K562 (cell line): Measurements from ENCODE around the gene DBNL. TPM values are rescaled to one million over a fixed set of nuclear protein-coding genes. Genes with fewer than 3 reads are reported as not detected.

Source experiments
- ATAC-seq: fragments of 200-7000 bp; cut with Tn5 transposase; 3 replicates; pipeline ENCODE4 v1.9.1; 2020; ENCODE audit warnings: moderate library complexity
- BruUV-seq: library from RNA; stranded (reverse); fragments of 400-500 nt; replicated peaks from 2 replicates; lab custom pipeline; 2021; lab: Mats Ljungman, UMichigan
- CTCF ChIA-PET: fragments of 300-600 bp; formaldehyde crosslinking; extraction: SDS; loops from one replicate; lab custom pipeline; 2021; ENCODE audit warnings: low intra/inter-chr PET ratio; lab: Yijun Ruan, JAX
- POLR2A ChIA-PET: fragments of 300-600, 350-650 bp; sonication (Branson Sonifier 250); formaldehyde crosslinking; extraction: SDS; loops from one replicate; lab custom pipeline; 2021; ENCODE audit warnings: antibody characterized with exemption, inconsistent platforms; lab: Yijun Ruan, JAX
- DNase-seq, 4 experiments: peaks; one replicate each; pipeline versions ENCODE4 v3.0.0 to v3.0.0-alpha.2; 2011 to 2018; ENCODE audit warnings: low spot score in 3 of 4, mixed read lengths in 3 of 4; ENCODE audit errors: extremely low read depth in 1 of 4
- FAIRE-seq: peaks from 2 replicates; lab custom pipeline; 2011; peaks lifted over from hg19 to GRCh38; lab: Jason Lieb, UNC
- H2AFZ ChIP-seq: 2 replicates; pipeline ENCODE4 v1.6.0; 2011; ENCODE audit warnings: low read depth, low read length, control low read depth, inconsistent platforms
- H3K27ac ChIP-seq: fragments of 200-600 bp; 3 replicates; pipeline ENCODE4 v1.8.0; 2011; ENCODE audit warnings: low read depth, mild to moderate bottlenecking, control low read depth, inconsistent platforms, low read length, moderate library complexity, mixed read lengths; ENCODE audit errors: extremely low read depth
- H3K27me3 ChIP-seq, 2 experiments: fragments of 300-600 bp in 1 of 2; 2 replicates in 1 of 2; 3 replicates in 1 of 2; pipeline versions ENCODE4 v1.6.0 to v1.8.0; 2011; ENCODE audit warnings: inconsistent platforms in 2 of 2, low read length in 2 of 2, mild to moderate bottlenecking in 1 of 2, mixed read lengths in 1 of 2, moderate library complexity in 1 of 2; ENCODE audit not compliant: control insufficient read depth in 2 of 2, insufficient read depth in 2 of 2
- H3K36me3 ChIP-seq: fragments of 300-600 bp; 3 replicates; pipeline ENCODE4 v1.8.0; 2011; ENCODE audit warnings: mild to moderate bottlenecking, low read length, inconsistent platforms; ENCODE audit not compliant: control insufficient read depth, insufficient read depth
- H3K4me1 ChIP-seq, 2 experiments: fragments of 200-600 bp in 1 of 2; replicated peaks in 1 of 2; 2 replicates in 1 of 2; 3 replicates in 1 of 2; pipeline versions ENCODE4 v1.5.1 to v1.8.0; 2011; ENCODE audit warnings: inconsistent platforms in 2 of 2, low read length in 2 of 2, mild to moderate bottlenecking in 1 of 2, mixed read lengths in 1 of 2, moderate library complexity in 1 of 2; ENCODE audit not compliant: control insufficient read depth in 2 of 2, insufficient read depth in 2 of 2
- H3K4me2 ChIP-seq: 2 replicates; pipeline ENCODE4 v1.6.1; 2011; ENCODE audit warnings: low read length, control low read depth, inconsistent platforms, mixed read lengths; ENCODE audit not compliant: insufficient read depth
- H3K4me3 ChIP-seq: fragments of 200-600 bp; sonication (generic), shearing (Covaris generic); 2 replicates; pipeline ENCODE4 v1.5.1; 2016; ENCODE audit warnings: control low read depth, inconsistent platforms
- H3K79me2 ChIP-seq: fragments of 200-600 bp; 3 replicates; pipeline ENCODE4 v1.8.0; 2011; ENCODE audit warnings: low read length, inconsistent platforms; ENCODE audit not compliant: control insufficient read depth, insufficient read depth
- H3K9ac ChIP-seq, 2 experiments: 2 replicates each; pipeline versions ENCODE4 v1.6.0 to v1.6.1; 2011; ENCODE audit warnings: low read depth in 2 of 2, low read length in 2 of 2, control low read depth in 1 of 2, inconsistent platforms in 1 of 2, mild to moderate bottlenecking in 1 of 2, mixed read lengths in 1 of 2; ENCODE audit not compliant: insufficient read depth in 1 of 2
- H3K9me1 ChIP-seq: one replicate; pipeline ENCODE4 v1.6.0; 2011; ENCODE audit warnings: inconsistent platforms, mild to moderate bottlenecking, low read length, moderate library complexity; ENCODE audit not compliant: control insufficient read depth, insufficient read depth
- H3K9me3 ChIP-seq: replicated peaks from 2 replicates; pipeline ENCODE4 v1.5.1; 2011; ENCODE audit warnings: low read depth, low read length, inconsistent platforms; ENCODE audit not compliant: control insufficient read depth, insufficient read depth
- H4K20me1 ChIP-seq: replicated peaks from 2 replicates; pipeline ENCODE4 v1.6.1; 2011; ENCODE audit warnings: low read length, inconsistent platforms, mixed read lengths; ENCODE audit not compliant: control insufficient read depth, insufficient read depth
- CEBPB ChIP-seq: fragments of 450-650 bp; IDR thresholded peaks from 2 replicates; pipeline ENCODE4 v1.6.1; 2016; ENCODE audit warnings: missing genetic modification characterization, missing compliant biosample characterization
- CEBPG ChIP-seq, 3 experiments: fragments of 200-800 bp in 1 of 3; sonication (Bioruptor generic) in 1 of 3; sonication (generic) in 1 of 3; formaldehyde crosslinking in 1 of 3; IDR thresholded peaks in 2 of 3; conservative IDR thresholded peaks in 1 of 3; 2 replicates each; pipeline versions ENCODE4 v1.6.1 to v1.8.0; 2016 to 2022; ENCODE audit warnings: missing compliant biosample characterization in 2 of 3, missing genetic modification characterization in 2 of 3, mild to moderate bottlenecking in 1 of 3, missing genetic modification reagents in 1 of 3
- MECOM ChIP-seq: fragments of 250-450 bp; sonication (Bioruptor Pico); IDR thresholded peaks from 2 replicates; pipeline ENCODE4 v1.8.0; 2022; ENCODE audit warnings: inconsistent platforms
- WGBS: fragments of 100-300 bp; shearing (Covaris generic); methylation state at CpG from one replicate; pipeline ENCODE4 v1.1.6; 2016; ENCODE audit warnings: low coverage, mixed read lengths; ENCODE audit not compliant: insufficient coverage; ENCODE audit errors: missing lambda C conversion rate; 5-methylcytosine and 5-hydroxymethylcytosine counted together
- in situ Hi-C: fragments of 300-500 bp; cut with MboI; formaldehyde crosslinking; loops from 4 replicates; pipeline ENCODE4 v1.15.0; 2018; ENCODE audit warnings: inconsistent platforms, mixed read lengths
- intact Hi-C: fragments of 100-400 bp; cut with micrococcal nuclease; formaldehyde crosslinking; loops from 2 replicates; pipeline ENCODE4 v1.14.2; 2022
- polyA plus RNA-seq, 8 experiments: library from polyadenylated mRNA; depleted of rRNA in 4 of 8; stranded (reverse) in 5 of 8; unstranded in 3 of 8; fragments of >200 nt; fragmentation: Nextera tagmentation in 2 of 8; fragmentation: Illumina TruSeq in 1 of 8; extraction: Ambion mirVana in 2 of 8; extraction: Trizol in 1 of 8; gene quantifications; 2 replicates each; pipeline versions ENCODE4 v1.2.1 to v1.2.3, GENCODE V29; 2011 to 2014; ENCODE audit warnings: inconsistent platforms in 1 of 8, missing spikeins in 1 of 8
- total RNA-seq, 7 experiments: library from RNA; depleted of rRNA in 6 of 7; stranded (reverse); fragments of >200 nt in 6 of 7; fragmentation: Illumina TruSeq in 2 of 7; extraction: Trizol in 2 of 7; gene quantifications; 2 replicates each; pipeline versions ENCODE4 v1.2.1 to v1.2.3, GENCODE V29; 2011 to 2021; ENCODE audit warnings: low replicate concordance in 1 of 7

Gene DBNL
- total and polyA plus RNA-seq, 9 of the 15 experiments (the other 6 are each of a cell fraction or from before 2014, with no cell fraction given) = 1.9 to 65.1 (median 38.9) TPM

DNA sequence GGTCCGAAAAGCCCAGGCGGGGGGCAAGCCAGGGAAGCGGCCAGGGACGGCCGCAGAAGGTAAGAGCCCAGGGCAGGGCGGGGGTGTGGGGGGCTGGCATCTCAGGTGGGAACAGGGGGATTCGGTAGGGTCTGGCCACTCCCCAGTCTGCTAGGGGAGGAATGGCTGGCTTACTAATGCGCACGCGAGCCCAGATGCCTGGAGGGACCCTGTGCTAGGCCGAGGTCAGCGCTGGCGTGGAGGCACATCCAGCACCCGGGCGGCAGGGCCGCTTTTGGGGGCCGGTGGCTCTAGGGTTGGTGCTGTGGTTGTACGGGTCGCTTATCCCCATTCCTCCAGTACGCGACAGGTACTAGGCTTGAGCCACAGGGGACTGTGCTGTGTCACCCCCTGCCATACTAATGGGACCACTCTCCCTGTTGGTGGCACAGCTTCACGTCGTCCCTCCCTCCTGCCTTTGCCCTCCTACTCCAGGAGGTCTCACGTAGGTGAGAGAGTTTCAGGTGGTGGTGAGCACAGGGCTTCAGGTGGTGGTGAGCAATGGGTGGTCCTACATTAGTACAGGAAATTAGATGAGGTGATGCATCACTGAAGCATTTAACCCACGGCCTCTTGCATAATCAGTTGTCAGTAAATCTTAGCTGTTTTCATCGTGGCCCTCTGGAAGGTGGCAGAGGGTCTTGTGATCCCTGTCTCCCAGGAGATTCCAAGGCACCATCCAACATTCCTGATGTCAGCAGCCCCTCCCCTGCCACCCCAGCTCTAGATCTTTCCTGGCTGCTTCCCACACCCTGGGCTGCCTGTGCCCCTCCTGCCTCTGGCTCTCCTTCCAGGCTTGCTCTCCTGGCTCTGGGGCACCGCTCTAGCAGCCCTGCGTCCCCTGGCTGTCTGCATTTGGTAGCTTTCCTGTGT, 60.6 kb downstream of the DBNL start:
- Histone ChIP-seq H2AFZ (no peak overlapping the region), H4K20me1 (peaks cover 7% of the 10 kb centered on the region; the same call in 1 of the 2 replicates), H3K27ac (no peak overlapping the region), H3K4me3 (no peak overlapping the region), H3K79me2 (no peaks in the 10 kb centered on the region), H3K27me3 (peaks cover 17 to 42% of the 10 kb centered on the region in 2 experiments; a peak in 4 of 5 replicates), H3K36me3 (no peaks in the 10 kb centered on the region), H3K4me1 (peaks cover 0 to 44% of the 10 kb centered on the region in 2 experiments; a peak in 3 of 5 replicates), H3K4me2 (no peak overlapping the region), H3K9me1 (no peaks in the 10 kb centered on the region), H3K9me3 (no peaks in the 10 kb centered on the region), H3K9ac (peak overlapping the region in 1 of 2 experiments; percentile 35; a peak in 1 of 4 replicates)
- WGBS = 32% methylated on average over 19 of the region's 28 CpGs
- in situ Hi-C loops = no loop called here
- ChIA-PET POLR2A (interaction anchor here (0.8 to 2.7 kb wide), 2 partner anchors 10 to 17 kb away, joined by 3 to 16 read pairs; no protein-coding TSS in a partner anchor), CTCF (no interaction called here)
- TF ChIP-seq CEBPG (CRISPR knock-in tag; IDR thresholded peaks at IDR 0.05) (peak; percentile 52; the same call in 1 of the 2 replicates), CEBPG (tag; conservative IDR thresholded peaks at IDR 0.05 in 1 of 2, IDR thresholded peaks at IDR 0.05 in 1 of 2) (peak; percentile 12 to 19; a peak in 1 of 4 replicates), MECOM (CRISPR knock-in tag) (no peak), CEBPB (tag) (0 out of 2 replicates have a peak, but pooled peaks have one; percentile 37)
- no TSS peak for BruUV-seq
- FAIRE-seq (no peak), ATAC-seq (no peak), DNase-seq (no peak)
- intact Hi-C loops = no loop called here
